Measurements from ENCODE around the gene CREB5. TPM values are rescaled to one million over a fixed set of nuclear protein-coding genes. Genes with fewer than 3 reads are reported as not detected.

The CREB5 gene
- total and polyA plus RNA-seq, 10 donors = 0.88 to 56.8 (median 23.5) TPM

- Histone ChIP-seq H3K4me3 (no peak overlapping the region), H3K27me3 (replicated peaks in 1 of 7) (no peaks in the 10 kb centered on the region), H3K4me1 (no peaks in the 10 kb centered on the region), H3K9me3 (peaks cover 0 to 7% (median 0%) of the 10 kb centered on the region in 8 donors), H3K36me3 (no peaks in the 10 kb centered on the region), H3K27ac (no peak overlapping the region)
- WGBS, 5 donors = 86 to 97% (median 91%) methylated on average over 5 of the region's 5 CpGs
- no peak for DNase-seq
- TF ChIP-seq POLR2A (IDR thresholded peaks at IDR 0.05) (no peak), POLR2AphosphoS5 (IDR thresholded peaks at IDR 0.05) (no peak), CTCF (IDR thresholded peaks at IDR 0.05 in 8 of 11, conservative IDR thresholded peaks at IDR 0.05 in 3 of 11) (no peak)
- intact Hi-C loops (cut with DNase I; ENCODE audit: low total_unique reads) = no loop called here
Measured at GRCh38 chr7:28599411-28599810, 187.1 kb downstream of the CREB5 start.

GRCh38 chr7:28602282-28602681 lies 190.0 kb downstream of the CREB5 start:
- 90 to 96% (median 93%) methylated on average over 3 of the region's 3 CpGs for WGBS, 5 donors

GRCh38 chr7:28605427-28606085 lies 193.2 kb downstream of the CREB5 start:
- intact Hi-C loops (cut with DNase I; ENCODE audit: low total_unique reads) = no loop called here
- peaks cover 0 to 7% (median 0%) of the 10 kb centered on the region in 8 donors for H3K9me3 ChIP-seq
- TF ChIP-seq CTCF (IDR thresholded peaks at IDR 0.05 in 8 of 11, conservative IDR thresholded peaks at IDR 0.05 in 3 of 11) = no peak
- no peak for TF ChIP-seq POLR2A (IDR thresholded peaks at IDR 0.05)
- no peak for TF ChIP-seq POLR2AphosphoS5 (IDR thresholded peaks at IDR 0.05)
- H3K27me3 ChIP-seq (replicated peaks in 1 of 7) = no peaks in the 10 kb centered on the region
- H3K4me3 ChIP-seq = no peak overlapping the region
- DNase-seq = no peak
- H3K36me3 ChIP-seq = no peaks in the 10 kb centered on the region
- peaks cover 0 to 7% (median 0%) of the 10 kb centered on the region in 6 donors for H3K4me1 ChIP-seq
- WGBS, 5 donors = 35 to 48% (median 47%) methylated on average over 7 of the region's 7 CpGs
- peak overlapping the region in 2 of 8 donors; percentile 21 to 32 for H3K27ac ChIP-seq

More at GRCh38 chr7:28602282-28602681, 190.0 kb downstream of the CREB5 start:
- Histone ChIP-seq H3K27ac (no peak overlapping the region), H3K4me1 (peaks cover 0 to 7% (median 0%) of the 10 kb centered on the region in 6 donors), H3K36me3 (no peaks in the 10 kb centered on the region), H3K4me3 (no peak overlapping the region), H3K9me3 (peaks cover 0 to 7% (median 0%) of the 10 kb centered on the region in 8 donors), H3K27me3 (replicated peaks in 1 of 7) (no peaks in the 10 kb centered on the region)
- intact Hi-C loops (cut with DNase I; ENCODE audit: low total_unique reads) = no loop called here
- no peak for TF ChIP-seq POLR2AphosphoS5 (IDR thresholded peaks at IDR 0.05)
- TF ChIP-seq POLR2A (IDR thresholded peaks at IDR 0.05) = no peak
- TF ChIP-seq CTCF (IDR thresholded peaks at IDR 0.05 in 8 of 11, conservative IDR thresholded peaks at IDR 0.05 in 3 of 11) = no peak
- DNase-seq = no peak

GRCh38 chr7:28606421-28606820 lies 194.1 kb downstream of the CREB5 start:
- TF ChIP-seq CTCF (IDR thresholded peaks at IDR 0.05 in 8 of 11, conservative IDR thresholded peaks at IDR 0.05 in 3 of 11) = no peak
- TF ChIP-seq POLR2A (IDR thresholded peaks at IDR 0.05) = no peak
- no peak for TF ChIP-seq POLR2AphosphoS5 (IDR thresholded peaks at IDR 0.05)
- intact Hi-C loops (cut with DNase I; ENCODE audit: low total_unique reads) = no loop called here
- no peak overlapping the region for H3K27ac ChIP-seq
- no peak overlapping the region for H3K4me3 ChIP-seq
- H3K9me3 ChIP-seq = peaks cover 0 to 7% (median 0%) of the 10 kb centered on the region in 8 donors
- peaks cover 0 to 7% (median 0%) of the 10 kb centered on the region in 6 donors for H3K4me1 ChIP-seq
- DNase-seq = no peak
- no peaks in the 10 kb centered on the region for H3K36me3 ChIP-seq
- H3K27me3 ChIP-seq (replicated peaks in 1 of 7) = no peaks in the 10 kb centered on the region

Measured in spleen (tissue), 11 donors.